GM10266 (cell line): ENCODE measurements around the gene SPDYE1.

ENCODE experiments used
- DNase-seq: peaks from one replicate; pipeline ENCODE4 v3.0.0; 2012; ENCODE audit errors: extremely low spot score
- CTCF ChIP-seq: IDR thresholded peaks from 2 replicates; pipeline ENCODE4 v1.5.1; 2012; ENCODE audit warnings: mild to moderate bottlenecking, low read depth; ENCODE audit not compliant: control insufficient read depth, insufficient read depth; ENCODE audit errors: missing control alignments

The SPDYE1 gene

GRCh38 chr7:44057181-44057848 lies 59.6 kb downstream of the SPDYE1 start:
- TF ChIP-seq CTCF, result no peak
- no peak for DNase-seq

GRCh38 chr7:44057849-44058758 lies 60.4 kb downstream of the SPDYE1 start:
- TF ChIP-seq CTCF, result peak; percentile 13
- no peak for DNase-seq

- no peak for TF ChIP-seq CTCF
- DNase-seq, result no peak
These were observed 61.1 kb downstream of the SPDYE1 start for GRCh38 chr7:44058759-44059218.

GRCh38 chr7:44059219-44060090 lies 61.8 kb downstream of the SPDYE1 start:
- peak; percentile 74 for DNase-seq
- TF ChIP-seq CTCF, result no peak
